ENCODE data around the gene LATS1. TPM values are rescaled to one million over a fixed set of nuclear protein-coding genes. Genes with fewer than 3 reads are reported as not detected.

The LATS1 gene
- total RNA-seq, 4 donors from 2014 or later = 12.1 to 21.2 (median 15.5) TPM

- Histone ChIP-seq H3K4me1 (peaks cover 0 to 20% (median 10%) of the 10 kb centered on the region in 3 donors), H3K36me3 (peaks cover 0 to 4% (median 0%) of the 10 kb centered on the region in 3 donors), H3K9me3 (no peaks in the 10 kb centered on the region), H3K27ac (no peak overlapping the region), H3K4me3 (no peak overlapping the region), H3K27me3 (no peaks in the 10 kb centered on the region)
- no peak for DNase-seq
- WGBS, 2 donors = 83 to 88% methylated on average over 1 of the region's 1 CpG
- TF ChIP-seq POLR2A (IDR thresholded peaks at IDR 0.05) (no peak), CTCF (IDR thresholded peaks at IDR 0.05) (no peak)
- intact Hi-C loops (cut with DNase I) = no loop called here
These were observed 74.9 kb downstream of the LATS1 start for GRCh38 chr6:149642829-149643580.

GRCh38 chr6:149636124-149636523 lies 81.8 kb downstream of the LATS1 start:
- no peak for TF ChIP-seq CTCF (IDR thresholded peaks at IDR 0.05)
- no peak for TF ChIP-seq POLR2A (IDR thresholded peaks at IDR 0.05)
- no peak for DNase-seq
- WGBS, 2 donors = 46 to 67% methylated on average over 2 of the region's 2 CpGs
- intact Hi-C loops (cut with DNase I) = no loop called here
- H3K27ac ChIP-seq = no peak overlapping the region
- no peaks in the 10 kb centered on the region for H3K27me3 ChIP-seq
- H3K9me3 ChIP-seq = no peaks in the 10 kb centered on the region
- no peak overlapping the region for H3K4me3 ChIP-seq
- peaks cover 0 to 65% (median under 1%) of the 10 kb centered on the region in 3 donors for H3K36me3 ChIP-seq
- no peaks in the 10 kb centered on the region for H3K4me1 ChIP-seq

- intact Hi-C loops (cut with DNase I) = no loop called here
- Histone ChIP-seq H3K27ac (no peak overlapping the region), H3K4me3 (no peak overlapping the region), H3K9me3 (no peaks in the 10 kb centered on the region), H3K4me1 (no peaks in the 10 kb centered on the region), H3K36me3 (peaks cover 0 to 83% (median 7%) of the 10 kb centered on the region in 3 donors), H3K27me3 (no peaks in the 10 kb centered on the region)
- no peak for TF ChIP-seq POLR2A (IDR thresholded peaks at IDR 0.05)
- TF ChIP-seq CTCF (IDR thresholded peaks at IDR 0.05) = no peak
- 95 to 100% methylated on average over 1 of the region's 1 CpG for WGBS, 2 donors
- DNase-seq = no peak
These were observed 83.6 kb downstream of the LATS1 start for GRCh38 chr6:149634315-149634714.

- Histone ChIP-seq H3K36me3 (peaks cover 0 to 71% (median 7%) of the 10 kb centered on the region in 3 donors), H3K4me3 (no peak overlapping the region), H3K9me3 (no peaks in the 10 kb centered on the region), H3K4me1 (no peaks in the 10 kb centered on the region), H3K27me3 (no peaks in the 10 kb centered on the region), H3K27ac (no peak overlapping the region)
- no peak for TF ChIP-seq POLR2A (IDR thresholded peaks at IDR 0.05)
- no peak for TF ChIP-seq CTCF (IDR thresholded peaks at IDR 0.05)
- intact Hi-C loops (cut with DNase I) = no loop called here
- WGBS, 2 donors = 76 to 89% methylated on average over 4 of the region's 4 CpGs
- no peak for DNase-seq
These were observed 88.9 kb downstream of the LATS1 start for GRCh38 chr6:149628875-149629510.

GRCh38 chr6:149627672-149628071 lies 90.2 kb downstream of the LATS1 start:
- Histone ChIP-seq H3K4me1 (no peaks in the 10 kb centered on the region), H3K36me3 (peaks cover 0 to 69% (median 7%) of the 10 kb centered on the region in 3 donors), H3K27ac (no peak overlapping the region), H3K4me3 (no peak overlapping the region), H3K27me3 (no peaks in the 10 kb centered on the region), H3K9me3 (no peaks in the 10 kb centered on the region)
- DNase-seq = no peak
- no peak for TF ChIP-seq POLR2A (IDR thresholded peaks at IDR 0.05)
- no peak for TF ChIP-seq CTCF (IDR thresholded peaks at IDR 0.05)
- intact Hi-C loops (cut with DNase I) = no loop called here
